Measurements from ENCODE around the gene MCTP1. TPM values are rescaled to one million over a fixed set of nuclear protein-coding genes. Genes with fewer than 3 reads are reported as not detected.
A peak's percentile ranks its signal among the peaks of the same experiment; 100 is the strongest.

Gene MCTP1
- total and polyA plus RNA-seq, 2 experiments from 2014 or later = 0.23 TPM; not detected in 1

DNA sequence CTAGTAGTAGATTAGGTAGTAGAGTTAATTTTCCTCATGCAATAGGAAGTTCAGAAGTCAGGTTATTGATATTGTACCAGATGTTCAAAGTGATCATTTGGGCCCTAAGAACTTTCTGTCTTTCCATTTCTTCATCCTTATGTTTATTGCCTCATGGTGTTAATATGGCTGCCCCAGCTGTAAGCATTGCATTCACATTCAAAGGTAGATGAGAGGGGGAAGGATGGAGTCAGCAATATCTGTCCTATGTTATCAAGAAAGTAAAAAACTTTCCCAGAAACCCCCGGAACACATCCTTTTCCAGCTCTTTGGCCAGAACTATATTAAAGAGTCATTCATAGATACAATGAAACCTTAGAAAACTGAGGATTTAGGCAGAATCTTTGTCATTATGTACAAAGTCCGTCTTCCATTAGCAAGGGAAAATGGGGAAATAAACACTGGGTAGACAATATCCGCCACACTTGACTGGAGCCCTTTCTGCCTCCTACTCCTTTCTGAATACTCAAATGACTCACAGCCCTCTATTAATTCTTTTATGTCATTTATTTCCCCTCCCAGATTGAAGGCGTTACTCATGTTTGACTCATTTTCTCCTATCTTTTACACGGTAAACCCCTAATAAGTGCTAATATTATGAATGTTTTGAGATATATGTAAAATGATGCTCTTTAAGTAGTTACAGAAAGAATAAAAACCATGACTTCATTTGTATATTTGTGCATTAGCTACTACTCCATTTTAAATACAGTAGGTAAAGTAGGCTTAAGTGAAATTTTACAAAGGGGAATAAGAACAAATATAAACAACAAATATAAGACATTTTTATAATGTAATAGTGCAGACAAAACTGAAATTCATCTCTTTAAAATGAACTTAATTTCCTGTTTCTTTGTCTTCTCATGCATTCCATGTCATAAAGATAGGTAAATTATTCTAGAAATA is 538.8 kb downstream of the MCTP1 start:
- H3K9me2 ChIP-seq (ENCODE audit: insufficient read depth) = no peaks in the 10 kb centered on the region
- no peaks in the 10 kb centered on the region for H4K20me1 ChIP-seq (ENCODE audit: insufficient read depth)
- no peak overlapping the region for H3K27ac ChIP-seq
- DNase-seq = peak; percentile 71
- WGBS, 2 experiments (ENCODE audit: low coverage in 1 of 2, low lambda C conversion rate in 2 of 2, missing lambda C conversion rate in 2 of 2) = 34 to 35% methylated on average over 5 of the region's 5 CpGs
- H3K79me2 ChIP-seq (ENCODE audit: insufficient read depth) = no peaks in the 10 kb centered on the region
- no peak overlapping the region for H3K4me3 ChIP-seq
- in situ Hi-C loops (cut with MboI) = no loop called here
- no peak for TF ChIP-seq EZH2 (IDR thresholded peaks at IDR 0.05; ENCODE audit: insufficient read depth, poor library complexity, severe bottlenecking)
- no peak overlapping the region for H3K9ac ChIP-seq
- no peaks in the 10 kb centered on the region for H3K4me1 ChIP-seq (ENCODE audit: insufficient read depth)
- no peaks in the 10 kb centered on the region for H3K9me3 ChIP-seq (ENCODE audit: low read depth)
- no peaks in the 10 kb centered on the region for H3K36me3 ChIP-seq (ENCODE audit: low read depth)
- H2AFZ ChIP-seq = peak overlapping the region; percentile 38; the same call in 1 of the 2 replicates
- no peaks in the 10 kb centered on the region for H3F3A ChIP-seq (ENCODE audit: insufficient read depth)
- H3K4me2 ChIP-seq (ENCODE audit: unreplicated experiment) = no peak overlapping the region
- no peaks in the 10 kb centered on the region for H3K27me3 ChIP-seq (replicated peaks; ENCODE audit: insufficient read depth)

DNA sequence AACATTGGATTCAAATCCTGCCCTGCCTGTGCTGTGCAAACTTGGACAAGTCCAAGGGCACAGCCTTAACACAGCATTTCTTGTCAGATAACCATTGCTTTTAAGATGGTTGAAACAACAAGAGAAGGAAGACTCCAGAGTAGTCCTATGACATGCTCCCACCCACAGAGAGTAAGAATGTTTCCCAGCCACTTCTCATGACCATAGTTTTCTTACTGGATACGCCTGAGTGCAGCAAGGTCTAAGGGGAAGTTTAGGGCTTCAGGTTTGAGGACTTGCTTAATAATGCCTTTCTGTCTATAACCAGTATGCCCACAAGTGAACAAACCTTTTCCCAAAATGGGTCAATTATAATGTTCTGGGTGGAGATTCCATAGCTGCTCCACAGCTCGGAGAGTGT is 540.0 kb downstream of the MCTP1 start:
- TF ChIP-seq EZH2phosphoT487 (IDR thresholded peaks at IDR 0.05; ENCODE audit: insufficient read depth, low read depth) = no peak
- Histone ChIP-seq H3K27ac (no peak overlapping the region), H3F3A (ENCODE audit: insufficient read depth) (no peaks in the 10 kb centered on the region), H3K4me3 (no peak overlapping the region), H3K9ac (no peak overlapping the region), H3K79me2 (ENCODE audit: insufficient read depth) (no peaks in the 10 kb centered on the region), H3K36me3 (ENCODE audit: low read depth) (no peaks in the 10 kb centered on the region), H3K27me3 (replicated peaks; ENCODE audit: insufficient read depth) (no peaks in the 10 kb centered on the region), H4K20me1 (ENCODE audit: insufficient read depth) (no peaks in the 10 kb centered on the region), H2AFZ (no peak overlapping the region), H3K9me3 (ENCODE audit: low read depth) (no peaks in the 10 kb centered on the region), H3K4me2 (ENCODE audit: unreplicated experiment) (no peak overlapping the region), H3K4me1 (ENCODE audit: insufficient read depth) (no peaks in the 10 kb centered on the region), H3K9me2 (ENCODE audit: insufficient read depth) (no peaks in the 10 kb centered on the region)
- in situ Hi-C loops (cut with MboI) = no loop called here
- no peak for DNase-seq
- whole genome bisulfite sequencing, 2 experiments (ENCODE audit: low coverage in 1 of 2, low lambda C conversion rate in 2 of 2, missing lambda C conversion rate in 2 of 2) = 73 to 82% methylated on average over 2 of the region's 2 CpGs

DNA sequence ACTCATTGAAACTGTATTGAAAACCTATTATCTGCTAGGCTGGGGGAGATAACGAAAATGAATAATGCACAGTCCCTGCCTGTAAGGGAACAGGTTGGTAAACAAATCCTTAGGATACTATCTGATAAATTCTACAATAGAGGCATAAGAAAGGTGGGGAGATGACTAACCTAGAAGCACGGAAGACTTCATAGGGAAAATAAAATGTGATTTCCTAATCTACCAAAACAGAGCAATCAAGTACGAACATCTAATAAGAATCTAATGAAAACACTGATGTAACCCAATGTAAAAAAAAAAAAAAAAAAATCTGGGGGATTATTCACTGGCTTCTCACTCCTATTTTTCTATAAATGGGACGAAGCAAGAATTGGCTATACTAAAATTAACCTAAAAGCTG is 542.0 kb downstream of the MCTP1 start:
- no peak overlapping the region for H3K9ac ChIP-seq

DNA sequence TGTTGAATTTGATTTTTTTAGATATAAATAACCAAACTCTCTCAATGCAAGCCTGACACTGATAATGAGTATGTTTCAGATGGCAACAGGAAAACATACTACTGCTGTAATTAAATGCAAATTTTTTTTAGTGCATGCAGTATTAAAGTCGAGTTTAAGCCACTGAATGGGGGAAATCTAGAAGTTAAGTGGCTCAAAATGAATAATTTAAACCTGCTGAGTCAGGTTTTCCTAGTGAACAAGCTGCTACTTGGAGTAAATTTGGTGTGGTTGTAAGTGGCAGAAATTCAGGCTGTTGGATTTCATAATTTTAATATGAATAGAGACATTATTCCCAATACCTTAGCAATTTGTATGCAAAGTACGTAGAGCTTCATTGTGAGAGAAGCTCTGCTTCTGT is 544.6 kb downstream of the MCTP1 start:
- H3K79me2 ChIP-seq (ENCODE audit: insufficient read depth) = no peaks in the 10 kb centered on the region
- no peaks in the 10 kb centered on the region for H3K27me3 ChIP-seq (replicated peaks; ENCODE audit: insufficient read depth)
- no peak overlapping the region for H2AFZ ChIP-seq
- no peaks in the 10 kb centered on the region for H3K9me2 ChIP-seq (ENCODE audit: insufficient read depth)
- H3K4me3 ChIP-seq = no peak overlapping the region
- H3K4me1 ChIP-seq (ENCODE audit: insufficient read depth) = no peaks in the 10 kb centered on the region
- no peaks in the 10 kb centered on the region for H3F3A ChIP-seq (ENCODE audit: insufficient read depth)
- TF ChIP-seq EZH2 (IDR thresholded peaks at IDR 0.05; ENCODE audit: insufficient read depth, poor library complexity, severe bottlenecking) (no peak), EZH2phosphoT487 (IDR thresholded peaks at IDR 0.05; ENCODE audit: insufficient read depth, low read depth) (no peak)
- in situ Hi-C loops (cut with MboI) = no loop called here
- no peak overlapping the region for H3K4me2 ChIP-seq (ENCODE audit: unreplicated experiment)
- no peaks in the 10 kb centered on the region for H3K9me3 ChIP-seq (ENCODE audit: low read depth)
- H3K27ac ChIP-seq = no peak overlapping the region
- 56 to 64% methylated on average over 2 of the region's 2 CpGs for WGBS, 2 experiments (ENCODE audit: low coverage in 1 of 2, low lambda C conversion rate in 2 of 2, missing lambda C conversion rate in 2 of 2)
- H3K9ac ChIP-seq = no peak overlapping the region
- no peaks in the 10 kb centered on the region for H4K20me1 ChIP-seq (ENCODE audit: insufficient read depth)
- no peak for DNase-seq
- H3K36me3 ChIP-seq (ENCODE audit: low read depth) = no peaks in the 10 kb centered on the region

More for the DNA sequence above, 542.0 kb downstream of the MCTP1 start:
- no peaks in the 10 kb centered on the region for H3K36me3 ChIP-seq (ENCODE audit: low read depth)
- H3K9me2 ChIP-seq (ENCODE audit: insufficient read depth) = no peaks in the 10 kb centered on the region
- in situ Hi-C loops (cut with MboI) = no loop called here
- H3K4me2 ChIP-seq (ENCODE audit: unreplicated experiment) = no peak overlapping the region
- TF ChIP-seq EZH2phosphoT487 (IDR thresholded peaks at IDR 0.05; ENCODE audit: insufficient read depth, low read depth) (no peak), EZH2 (IDR thresholded peaks at IDR 0.05; ENCODE audit: insufficient read depth, poor library complexity, severe bottlenecking) (no peak)
- H3F3A ChIP-seq (ENCODE audit: insufficient read depth) = no peaks in the 10 kb centered on the region
- H2AFZ ChIP-seq = no peak overlapping the region
- H3K79me2 ChIP-seq (ENCODE audit: insufficient read depth) = no peaks in the 10 kb centered on the region
- no peak overlapping the region for H3K4me3 ChIP-seq
- DNase-seq = no peak
- no peak overlapping the region for H3K27ac ChIP-seq
- 67 to 68% methylated on average over 4 of the region's 4 CpGs for WGBS, 2 experiments (ENCODE audit: low coverage in 1 of 2, low lambda C conversion rate in 2 of 2, missing lambda C conversion rate in 2 of 2)
- H4K20me1 ChIP-seq (ENCODE audit: insufficient read depth) = no peaks in the 10 kb centered on the region
- no peaks in the 10 kb centered on the region for H3K4me1 ChIP-seq (ENCODE audit: insufficient read depth)
- H3K27me3 ChIP-seq (replicated peaks; ENCODE audit: insufficient read depth) = no peaks in the 10 kb centered on the region
- H3K9me3 ChIP-seq (ENCODE audit: low read depth) = no peaks in the 10 kb centered on the region

All from GM23248 (cell line).